GM18499 (cell line): ENCODE measurements around the gene MCF2L.
"Not testable (repeated sequence)": the region's sequence is repeated elsewhere in the genome, so short reads cannot be mapped to it uniquely, and the experiment has no call there.

Experiments used
- ATAC-seq: cut with Tn5 transposase; IDR thresholded peaks from one replicate; pipeline ENCODE4 v1.9.1; 2021; ENCODE audit warnings: moderate number of reproducible peaks; ENCODE audit not compliant: insufficient read depth, unreplicated experiment

MCF2L gene

GRCh38 chr13:113024466-113024865, 55.5 kb downstream of the MCF2L start:
- ATAC-seq = no peak

- ATAC-seq = no peak
These were observed 57.4 kb downstream of the MCF2L start for GRCh38 chr13:113026391-113026910.

DNA sequence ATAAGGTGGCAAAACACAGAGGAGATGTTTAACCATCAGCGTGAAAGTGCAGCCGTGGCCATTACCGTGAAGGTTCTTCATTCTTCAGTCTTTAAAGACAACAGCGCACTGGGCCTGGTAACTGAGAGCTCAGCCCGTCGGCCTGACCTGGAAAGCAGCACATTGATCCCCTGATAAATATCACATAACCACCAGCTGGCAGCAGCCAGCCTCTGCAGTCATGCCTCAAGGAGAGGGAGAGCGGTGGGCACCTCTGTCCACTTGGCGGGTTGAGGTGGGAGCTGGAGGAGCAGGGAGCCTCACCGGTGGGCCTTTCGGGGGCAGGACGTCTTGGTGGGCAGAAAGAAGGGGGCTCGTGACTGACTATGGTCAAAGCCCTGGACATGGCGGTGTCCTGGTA, 58.1 kb downstream of the MCF2L start:
- no peak for ATAC-seq

- no peak for ATAC-seq
These were observed 58.6 kb downstream of the MCF2L start for GRCh38 chr13:113027566-113027965.

DNA sequence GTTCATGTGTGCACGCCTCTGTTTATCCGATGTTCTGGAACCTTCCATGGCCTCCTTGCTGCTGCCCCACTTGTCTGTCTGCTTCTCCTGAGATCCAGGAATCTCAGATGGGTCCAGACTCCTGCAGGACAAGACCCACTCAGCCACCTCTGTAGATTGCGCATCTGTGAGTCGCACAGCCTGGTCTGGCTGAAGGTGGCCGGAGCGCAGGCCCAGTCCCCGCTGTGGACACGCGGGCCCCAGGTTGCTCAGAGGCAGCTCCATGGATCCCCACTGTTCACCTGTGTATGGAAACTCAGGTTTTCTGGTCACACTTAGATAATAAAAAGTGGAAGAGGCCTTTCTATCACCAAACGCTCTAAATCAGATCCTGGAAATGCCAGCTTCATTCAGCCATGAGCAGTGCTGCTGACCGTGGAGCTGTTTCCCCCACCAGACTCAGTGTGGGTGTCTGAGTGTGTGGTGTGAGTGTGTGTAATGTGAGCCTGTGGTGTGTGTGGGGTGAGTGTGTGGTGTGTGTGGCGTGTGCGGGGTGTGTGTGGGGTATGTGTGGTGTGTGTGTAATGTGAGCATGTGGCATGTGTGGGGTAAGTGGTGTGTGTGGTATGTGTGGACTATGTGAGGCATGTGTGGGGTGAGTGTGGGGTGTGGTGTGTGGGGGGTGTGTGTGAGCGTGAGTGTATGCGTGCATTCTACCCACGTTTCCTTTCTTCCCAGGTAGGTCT, 59.5 kb downstream of the MCF2L start:
- no peak for ATAC-seq

DNA sequence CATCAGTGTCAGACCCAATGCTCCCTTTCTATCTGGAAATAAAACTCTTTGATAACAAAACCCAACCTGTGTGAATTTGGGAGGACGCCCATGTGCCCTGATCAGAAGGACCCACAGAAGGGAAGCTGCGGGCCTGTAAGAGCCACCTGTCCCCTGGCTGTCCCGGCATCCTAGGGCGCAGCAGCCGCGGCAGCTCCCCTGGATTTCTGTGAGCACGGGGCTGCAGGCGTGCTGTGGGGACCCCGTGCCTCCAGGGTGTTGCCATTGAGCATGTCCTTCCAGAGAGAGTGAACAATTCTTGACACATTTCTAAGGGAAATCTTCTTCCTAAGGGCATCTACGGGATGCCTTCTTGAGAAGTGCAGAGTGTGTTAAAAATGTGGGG, 60.0 kb downstream of the MCF2L start:
- no peak for ATAC-seq

- ATAC-seq = no peak
These were observed 60.7 kb downstream of the MCF2L start for GRCh38 chr13:113029487-113030258.

DNA sequence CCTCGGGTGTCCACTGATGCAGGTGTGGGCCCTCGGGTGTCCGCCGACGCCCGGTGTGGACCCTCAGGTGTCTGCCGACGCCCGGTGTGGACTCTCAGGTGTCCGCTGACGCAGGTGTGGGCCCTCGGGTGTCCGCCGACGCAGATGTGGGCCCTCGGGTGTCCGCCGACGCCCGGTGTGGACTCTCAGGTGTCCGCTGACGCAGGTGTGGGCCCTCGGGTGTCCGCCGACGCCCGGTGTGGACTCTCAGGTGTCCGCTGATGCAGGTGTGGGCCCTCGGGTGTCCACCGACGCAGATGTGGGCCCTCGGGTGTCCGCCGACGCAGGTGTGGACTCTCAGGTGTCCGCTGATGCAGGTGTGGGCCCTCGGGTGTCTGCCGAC, 61.2 kb downstream of the MCF2L start:
- ATAC-seq = not testable (repeated sequence)

DNA sequence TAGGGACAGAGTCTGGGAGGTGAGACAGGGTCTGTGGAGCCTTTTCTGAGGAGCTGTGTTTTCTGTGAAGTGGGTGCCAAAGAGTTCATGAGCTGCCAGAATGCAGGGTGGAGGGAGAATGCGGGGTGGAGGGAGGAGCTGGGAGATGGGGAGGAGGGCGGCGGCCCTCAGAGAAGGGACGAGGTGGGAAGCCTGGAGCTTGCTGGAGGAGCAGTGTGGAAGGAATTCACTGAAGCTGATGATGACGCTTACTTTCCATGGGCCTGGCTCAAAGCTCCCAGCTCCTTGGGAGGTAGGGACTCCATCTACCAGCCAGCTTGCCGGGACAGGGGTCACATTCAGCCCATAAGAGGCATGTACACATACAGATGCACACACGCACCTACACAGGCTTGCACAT, 62.5 kb downstream of the MCF2L start:
- no peak for ATAC-seq

- ATAC-seq = no peak
These were observed 63.3 kb downstream of the MCF2L start for GRCh38 chr13:113032291-113032690.

GRCh38 chr13:113033054-113033850, 64.2 kb downstream of the MCF2L start:
- ATAC-seq = no peak

DNA sequence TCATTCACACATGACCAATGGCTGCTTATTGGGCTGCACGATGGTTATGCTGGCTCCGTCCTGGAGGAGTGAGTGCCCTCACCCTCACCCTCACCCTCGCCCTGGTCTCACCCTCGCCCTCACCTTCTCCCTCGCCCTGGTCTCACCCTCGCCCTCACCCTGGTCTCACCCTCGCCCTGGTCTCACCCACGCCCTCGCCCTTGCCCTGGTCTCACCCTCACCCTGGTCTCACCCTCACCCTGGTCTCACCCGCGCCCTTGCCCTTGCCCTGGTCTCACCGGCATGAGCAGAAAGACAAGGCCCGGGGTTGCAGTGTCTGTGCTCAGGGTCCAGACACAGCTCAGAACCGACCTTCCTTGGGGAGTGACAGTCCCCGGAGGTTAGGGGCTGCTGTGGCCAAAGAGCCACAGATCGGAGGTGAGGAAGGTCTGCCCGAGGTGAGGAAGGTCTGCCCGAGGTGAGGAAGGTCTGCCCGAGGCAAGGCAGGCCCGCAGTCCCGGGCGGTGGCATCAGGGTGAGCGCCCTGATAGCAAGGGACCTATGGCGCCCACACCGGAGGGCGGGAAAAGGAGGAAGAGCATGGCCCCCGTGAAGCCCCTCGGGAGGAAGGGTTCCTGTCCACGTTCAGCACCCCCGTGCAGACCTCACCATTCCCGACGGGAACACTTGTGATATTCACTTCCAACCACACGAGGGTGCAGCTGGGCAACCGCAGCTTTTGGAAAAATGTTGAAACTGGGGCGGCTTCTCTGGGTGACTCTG, 65.6 kb downstream of the MCF2L start:
- ATAC-seq = no peak

GRCh38 chr13:113035213-113035800, 66.3 kb downstream of the MCF2L start:
- ATAC-seq = no peak

DNA sequence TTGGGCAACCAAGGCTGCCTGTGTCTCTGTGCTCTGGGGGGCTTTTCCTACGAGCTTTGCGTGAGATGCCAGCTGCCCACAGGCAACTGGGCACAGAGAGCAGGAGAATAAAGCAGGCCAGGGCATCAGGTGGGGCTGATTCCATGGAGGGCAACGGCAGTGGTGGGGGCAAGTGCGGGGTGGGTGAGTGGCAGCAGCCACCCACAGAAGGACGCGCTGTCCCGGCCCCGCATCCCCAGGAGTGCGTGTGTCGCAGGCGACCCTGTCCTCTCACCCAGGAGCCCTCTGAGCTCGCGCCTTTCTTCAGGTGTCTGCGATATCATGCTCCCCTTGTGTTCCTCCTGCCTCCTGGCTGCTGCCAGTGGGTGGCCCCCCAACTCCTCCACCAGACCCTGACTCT, 67.4 kb downstream of the MCF2L start:
- ATAC-seq = no peak

- no peak for ATAC-seq
These were observed 71.0 kb downstream of the MCF2L start for GRCh38 chr13:113040031-113040430.

- no peak for ATAC-seq
These were observed 71.7 kb downstream of the MCF2L start for GRCh38 chr13:113040597-113041292.

- ATAC-seq = no peak
These were observed 72.3 kb downstream of the MCF2L start for GRCh38 chr13:113041293-113041690.

DNA sequence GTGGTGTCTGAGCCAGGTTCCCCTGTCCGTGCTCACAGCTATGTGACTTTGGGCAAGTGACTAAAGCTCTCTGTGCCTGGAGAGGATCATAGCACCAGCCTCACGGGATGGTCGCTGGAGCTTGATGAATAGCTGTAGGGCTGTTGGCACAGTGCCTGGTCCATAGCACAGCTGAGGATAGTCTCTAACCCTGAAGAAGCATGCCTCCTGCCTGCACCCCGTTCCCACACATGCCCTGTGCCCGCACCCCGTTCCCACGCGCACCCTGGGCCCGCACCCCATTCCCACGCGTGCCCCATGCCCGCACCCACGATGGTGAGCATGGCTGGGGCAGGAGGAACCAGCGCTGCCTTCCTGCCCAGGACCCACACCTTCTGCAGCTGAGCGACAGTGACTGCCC, 72.9 kb downstream of the MCF2L start:
- ATAC-seq = no peak

GRCh38 chr13:113042456-113042855, 73.4 kb downstream of the MCF2L start:
- no peak for ATAC-seq
